SH-SY5Y (cell line): ENCODE measurements around the gene CDH22.

Experiments used
- GATA2 ChIP-seq: IDR thresholded peaks from 2 replicates; pipeline ENCODE4 v1.6.1; 2011; ENCODE audit warnings: mild to moderate bottlenecking, low read depth, low read length
- GATA3 ChIP-seq: IDR thresholded peaks from 2 replicates; pipeline ENCODE4 v1.6.1; 2011; ENCODE audit warnings: low read depth, mild to moderate bottlenecking, low read length, moderate library complexity

The CDH22 gene

DNA sequence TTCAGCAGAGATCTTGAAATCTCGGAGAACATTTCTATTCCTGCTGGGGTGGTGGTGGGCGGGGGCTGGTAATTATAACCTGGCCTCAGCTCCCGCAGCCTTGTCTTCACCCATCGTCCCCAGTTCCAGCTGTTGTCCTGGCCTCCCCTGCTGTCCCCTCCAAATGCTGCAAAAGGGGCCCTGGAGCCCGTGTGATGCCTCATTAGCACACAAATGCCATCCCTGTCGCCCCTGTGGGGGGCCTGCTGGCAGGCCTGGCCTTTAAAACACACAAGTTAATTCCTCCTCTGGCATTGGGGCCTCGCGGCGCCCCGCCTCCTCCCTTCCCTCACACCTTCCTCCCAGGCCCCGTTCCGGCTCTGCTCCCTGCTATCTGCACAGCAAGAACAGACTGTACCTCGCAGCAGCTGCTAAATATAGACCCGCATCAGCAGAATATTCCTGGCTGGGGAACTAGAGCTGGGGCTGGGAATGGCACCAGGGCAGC lies 85.7 kb downstream of the CDH22 start:
- TF ChIP-seq GATA3 (no peak), GATA2 (no peak)

DNA sequence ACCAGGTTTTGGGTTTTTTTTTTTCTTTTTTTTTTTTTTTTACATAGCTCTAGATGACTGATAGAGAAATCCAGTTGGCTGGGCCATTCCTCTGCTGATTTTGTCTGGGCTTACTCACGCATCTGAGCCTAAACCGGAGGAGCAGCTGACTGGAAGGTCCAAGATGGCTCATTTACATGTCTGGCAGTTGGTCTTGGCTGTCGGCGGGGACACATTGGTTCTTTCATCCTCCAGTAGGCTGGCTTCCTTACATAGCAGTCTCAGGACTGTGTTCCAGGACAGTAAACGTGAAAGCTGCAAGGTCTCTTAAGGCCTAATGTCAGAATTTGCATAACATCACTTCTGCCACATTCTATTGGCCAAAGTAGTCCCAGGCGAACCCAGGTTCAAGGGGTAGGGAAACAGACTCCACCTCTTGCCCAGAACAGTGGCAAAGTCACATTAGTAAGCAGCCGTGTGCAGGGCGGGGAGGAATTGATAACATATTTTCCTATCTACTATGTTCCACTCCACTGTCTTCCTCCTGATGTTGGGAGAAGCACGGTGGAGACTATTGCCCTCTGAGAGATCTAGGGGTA lies 87.0 kb downstream of the CDH22 start:
- TF ChIP-seq GATA3: no peak
- no peak for TF ChIP-seq GATA2

- no peak for TF ChIP-seq GATA2
- TF ChIP-seq GATA3: no peak
Observed at GRCh38 chr20:46220455-46221207, 87.7 kb downstream of the CDH22 start.

DNA sequence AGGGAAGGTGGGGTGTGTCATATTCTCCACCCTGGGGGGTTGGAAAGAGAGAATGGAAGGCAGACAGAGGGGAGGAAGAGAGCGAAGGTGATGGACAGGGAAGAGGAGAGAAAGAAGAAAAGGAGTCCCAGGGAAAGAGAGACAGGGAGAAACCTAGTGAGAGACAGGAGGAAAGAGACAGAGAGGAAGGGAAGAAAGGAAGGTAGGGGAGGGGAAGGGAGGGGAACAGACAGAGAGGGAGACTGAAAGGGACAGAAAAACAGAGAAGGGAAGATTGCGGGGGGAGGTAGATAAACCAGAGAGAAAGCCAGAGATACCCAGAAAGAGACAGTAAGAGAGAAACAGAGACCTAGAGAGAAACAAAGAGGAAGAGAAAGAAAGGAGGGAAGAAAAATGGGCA lies 88.4 kb downstream of the CDH22 start:
- no peak for TF ChIP-seq GATA2
- TF ChIP-seq GATA3: no peak

DNA sequence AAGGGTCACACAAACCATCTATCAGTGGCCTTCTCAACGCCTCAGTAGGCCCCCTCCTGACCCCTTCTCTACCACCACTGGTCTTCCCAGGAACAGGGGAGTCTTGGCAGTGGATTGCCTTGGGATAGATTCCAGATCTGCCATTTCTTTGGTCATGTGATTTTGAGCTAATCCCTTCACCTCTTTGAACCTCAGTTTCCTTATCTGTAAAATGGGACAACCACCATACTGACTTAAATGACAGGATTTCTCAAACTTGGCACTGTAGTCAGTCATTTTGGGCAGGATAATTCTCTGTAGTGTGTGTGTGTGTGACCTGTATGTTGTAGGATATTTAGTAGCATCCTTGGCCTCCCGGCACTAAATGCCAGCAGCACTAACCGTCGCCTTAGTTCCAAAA lies 89.1 kb downstream of the CDH22 start:
- no peak for TF ChIP-seq GATA3
- no peak for TF ChIP-seq GATA2

GRCh38 chr20:46218656-46219055 lies 89.6 kb downstream of the CDH22 start:
- TF ChIP-seq GATA2 (no peak), GATA3 (no peak)

DNA sequence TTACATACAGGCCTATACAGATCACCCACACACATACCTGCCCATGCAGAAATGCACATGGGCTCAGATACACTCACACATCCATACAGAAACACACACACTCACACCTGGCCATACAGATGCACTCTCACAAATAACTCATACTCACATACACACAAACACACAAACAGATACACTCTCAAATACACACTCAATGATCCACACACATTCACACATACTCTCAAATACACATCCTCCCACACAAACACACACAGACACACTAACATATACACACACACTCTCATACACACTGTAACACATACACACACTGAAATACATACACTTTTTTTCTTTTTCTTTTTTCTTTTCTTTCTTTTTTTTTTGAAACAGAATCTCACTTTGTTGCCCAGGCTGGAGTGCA lies 90.7 kb downstream of the CDH22 start:
- TF ChIP-seq GATA3: no peak
- TF ChIP-seq GATA2: no peak

- TF ChIP-seq GATA2 (no peak), GATA3 (no peak)
Observed at GRCh38 chr20:46216770-46217464, 91.4 kb downstream of the CDH22 start.

GRCh38 chr20:46215913-46216707 lies 92.2 kb downstream of the CDH22 start:
- TF ChIP-seq GATA3 (no peak), GATA2 (peak; percentile 98)

DNA sequence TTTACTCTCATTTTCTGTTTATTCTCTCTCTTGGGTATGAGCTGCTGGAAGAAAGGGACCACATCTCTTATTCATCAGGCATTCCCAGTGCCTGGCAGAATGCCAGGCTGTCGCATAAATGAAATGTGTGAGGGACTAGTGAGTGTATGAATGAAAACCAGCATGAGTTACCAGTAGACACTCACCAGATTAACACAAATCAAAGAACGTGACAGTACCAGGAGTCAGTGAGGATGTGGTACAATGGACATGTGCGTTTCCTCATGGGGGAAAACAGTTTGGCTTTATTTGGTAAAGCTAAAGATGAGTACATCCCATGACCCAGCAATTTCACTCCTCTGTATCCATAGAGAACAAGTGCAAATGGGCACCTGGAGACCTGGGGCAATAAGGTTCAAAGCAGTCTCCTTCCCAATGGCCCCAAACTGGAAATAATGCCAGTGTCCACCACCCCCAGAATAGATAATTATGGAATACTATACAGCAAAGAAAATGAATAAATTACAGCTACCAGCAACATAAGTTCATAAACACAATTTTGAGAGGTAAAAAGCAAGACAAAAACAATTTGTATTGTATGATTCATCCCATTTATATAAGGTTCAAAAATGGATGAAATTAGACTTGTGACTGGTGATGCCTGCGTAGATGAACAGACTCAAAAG lies 93.3 kb downstream of the CDH22 start:
- no peak for TF ChIP-seq GATA3
- TF ChIP-seq GATA2: no peak

DNA sequence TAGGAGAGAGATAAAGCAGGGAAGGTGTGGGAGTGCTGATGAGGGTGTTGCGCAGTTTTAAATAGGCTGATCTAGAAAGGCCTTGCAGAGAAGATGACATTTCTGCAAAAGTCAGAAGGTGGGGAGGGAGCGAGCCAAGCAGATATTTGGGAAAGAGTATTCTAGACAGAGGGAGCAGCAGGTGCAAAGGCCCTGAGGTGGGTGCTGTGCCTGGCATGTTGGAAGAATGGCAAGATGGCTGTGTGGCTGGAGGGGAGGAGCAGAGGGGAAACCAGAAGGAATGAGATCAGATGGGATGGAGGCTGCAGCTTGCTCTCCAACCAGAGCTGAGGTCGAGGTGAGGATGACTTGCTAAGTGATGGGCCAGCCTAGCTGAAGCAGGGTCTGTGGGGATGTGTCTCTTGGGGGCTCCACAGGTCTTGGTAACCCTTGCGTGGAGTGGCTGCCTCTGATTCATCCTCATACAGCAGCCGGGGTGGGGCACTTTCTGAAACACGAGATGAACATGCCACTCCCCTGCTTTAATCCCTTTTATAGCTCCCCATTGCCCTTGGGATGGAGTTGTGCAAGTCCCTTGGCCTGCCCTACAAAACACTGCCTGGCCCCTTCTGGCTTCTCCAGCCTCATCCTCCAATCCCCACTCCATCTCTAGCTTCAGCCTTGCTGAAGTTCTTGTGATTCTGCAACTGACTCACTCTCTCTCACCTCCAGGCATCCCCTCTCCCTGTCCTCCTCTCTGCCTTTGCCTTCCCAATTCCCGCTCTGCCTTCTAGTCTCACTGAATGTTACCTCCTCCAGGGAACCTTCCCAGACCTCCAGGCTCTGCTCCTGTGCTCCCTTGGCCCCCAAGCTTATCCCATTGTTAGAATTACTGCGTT lies 94.1 kb downstream of the CDH22 start:
- TF ChIP-seq GATA3 (no peak), GATA2 (no peak)

GRCh38 chr20:46212876-46213275 lies 95.4 kb downstream of the CDH22 start:
- TF ChIP-seq GATA3: no peak
- TF ChIP-seq GATA2: no peak

- TF ChIP-seq GATA2 (no peak), GATA3 (no peak)
Observed at GRCh38 chr20:46212252-46212651, 96.0 kb downstream of the CDH22 start.
